C1 segment of cervical spinal cord (tissue), 14 donors: Measurements from ENCODE around the gene PDE8B.

Experiments used
- DNase-seq, 14 donors: peaks; one replicate each; lab custom pipeline; 2025; lab: John Stamatoyannopoulos, UW

PDE8B gene

DNA sequence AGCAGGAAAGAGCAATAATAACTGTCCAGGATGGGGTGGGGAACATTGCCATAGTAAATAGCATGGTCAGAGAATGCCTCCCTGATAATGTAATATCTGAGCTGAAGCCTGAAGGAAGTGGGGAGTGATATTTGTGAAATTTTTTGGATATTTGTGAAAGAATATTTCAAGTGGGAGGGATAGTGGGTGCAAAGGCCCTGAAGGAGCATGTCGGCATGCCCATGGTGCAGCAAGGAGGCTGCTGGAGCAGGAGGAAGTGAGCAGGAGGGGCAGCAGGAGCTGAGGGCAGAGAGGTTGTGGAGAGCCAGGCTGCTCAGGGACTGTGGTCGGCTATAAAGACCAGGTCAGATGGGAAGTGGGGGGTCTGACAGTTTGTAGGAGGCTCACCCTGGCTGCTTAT, 21.1 kb upstream of the PDE8B start:
- no peak for DNase-seq

DNA sequence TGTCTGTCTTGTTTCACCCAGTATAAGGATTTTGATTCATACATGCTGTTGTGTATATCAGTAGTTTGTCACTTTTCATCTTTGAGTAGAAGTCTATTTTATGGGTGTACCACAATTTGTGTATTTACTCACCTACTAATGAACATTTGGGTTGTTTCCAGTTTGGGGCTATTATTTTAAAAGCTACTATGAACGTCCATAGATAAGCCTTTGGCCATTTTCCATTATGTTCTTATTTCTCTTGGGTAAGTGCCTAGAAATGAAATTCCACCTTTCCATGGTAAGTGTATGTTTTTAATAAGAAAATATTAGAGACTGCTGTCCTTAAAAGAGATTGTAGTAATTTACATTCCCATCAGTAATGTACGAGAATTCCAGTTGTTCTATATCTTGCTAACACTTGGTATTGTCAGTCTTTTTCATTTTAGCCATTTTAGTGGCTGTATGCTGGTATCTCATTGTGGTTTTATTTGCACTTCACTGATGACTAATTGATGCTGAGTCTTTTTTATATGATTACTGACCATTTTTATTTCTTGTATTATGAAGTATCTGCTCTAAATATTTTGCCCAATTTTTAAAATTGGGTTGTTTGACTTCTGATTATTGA, 17.9 kb upstream of the PDE8B start:
- DNase-seq: no peak

DNA sequence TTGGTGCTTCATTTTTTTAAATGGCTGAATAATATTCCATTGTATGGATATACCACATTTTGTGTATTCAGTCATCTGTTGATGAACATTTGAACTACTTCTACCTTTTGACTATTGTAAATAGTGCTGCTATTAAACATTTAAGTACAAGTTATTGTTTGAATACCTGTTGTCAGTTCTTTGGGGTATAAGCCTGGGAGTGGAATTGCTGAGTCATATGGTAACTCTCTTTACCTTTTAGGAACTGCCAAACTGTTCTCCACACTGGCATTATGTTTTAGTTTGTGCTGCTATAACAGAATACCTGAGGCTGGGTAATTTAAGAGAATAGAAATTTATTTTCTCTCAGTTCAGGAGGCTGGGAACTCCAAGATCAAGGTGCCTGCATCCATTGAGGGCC, 15.7 kb upstream of the PDE8B start:
- no peak for DNase-seq

DNA sequence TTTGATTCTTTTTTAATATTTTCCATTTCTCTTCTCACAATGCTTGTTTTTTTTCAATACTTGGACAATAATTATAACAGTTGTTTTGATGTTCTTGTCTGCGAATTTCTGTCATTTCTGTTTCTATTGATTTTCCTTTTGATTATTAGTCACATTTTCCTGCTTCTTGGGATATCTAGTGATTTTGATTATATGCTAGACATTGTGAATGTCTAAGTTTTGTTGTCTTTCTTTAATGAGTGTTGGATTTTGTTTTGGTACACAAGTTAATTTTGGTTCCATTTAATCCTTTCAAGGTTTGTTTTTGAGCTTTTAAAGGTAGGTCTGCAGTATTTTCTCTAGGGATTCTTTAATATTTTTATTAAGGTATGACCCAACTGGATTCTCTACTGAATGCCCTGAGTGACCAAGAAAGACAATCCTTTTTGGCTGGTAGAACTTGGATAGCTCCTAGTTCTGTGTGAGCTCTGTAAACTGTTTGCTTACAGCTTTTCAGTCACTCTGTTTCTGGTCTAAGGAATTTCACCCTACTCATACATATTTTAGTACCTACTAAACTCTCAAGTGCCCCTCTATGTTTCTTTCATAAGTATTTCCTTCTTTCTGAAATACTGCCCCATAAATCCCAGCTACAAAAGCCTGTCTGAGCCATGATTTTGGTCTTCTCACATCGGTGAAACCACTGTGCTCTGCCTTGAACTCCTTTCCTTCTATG, 12.5 kb upstream of the PDE8B start:
- no peak for DNase-seq

DNA sequence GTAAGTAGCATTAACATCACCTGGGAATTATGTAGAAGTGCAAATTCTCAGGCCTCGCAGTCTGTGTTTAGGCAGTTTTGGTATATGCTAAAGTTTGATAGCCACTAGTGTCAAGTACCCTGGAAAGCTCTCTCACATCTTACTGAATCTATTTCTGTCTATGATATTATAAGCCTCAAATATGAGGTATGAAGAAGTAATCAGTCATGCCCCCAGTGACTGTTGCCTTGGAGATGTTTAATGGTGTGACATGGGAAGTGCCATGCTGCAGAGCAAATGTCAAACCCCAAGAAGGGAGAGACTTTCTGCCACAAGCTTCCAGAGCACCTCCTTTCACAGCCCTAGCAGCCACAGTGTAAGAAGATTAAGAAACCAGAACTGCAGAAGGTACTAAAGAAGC, 9.8 kb upstream of the PDE8B start:
- no peak for DNase-seq

DNA sequence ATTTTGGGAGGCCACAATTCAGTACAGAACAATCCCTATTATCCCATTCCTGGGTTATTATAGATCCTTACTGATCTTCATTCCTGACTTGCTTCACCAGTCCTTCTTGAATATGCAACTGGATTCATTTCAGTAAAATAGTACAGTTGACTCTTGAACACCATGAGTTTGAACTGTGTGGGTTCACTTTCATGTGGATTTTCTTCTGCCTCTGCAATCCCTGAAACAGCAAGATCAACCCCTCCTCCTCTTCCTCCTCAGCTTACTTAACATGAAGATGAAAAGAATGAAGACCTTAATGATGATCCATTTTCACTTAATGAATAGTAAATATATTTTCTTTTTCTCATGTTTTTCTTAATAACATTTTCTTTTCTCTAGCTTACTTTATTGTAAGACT, 8.3 kb upstream of the PDE8B start:
- no peak for DNase-seq

DNA sequence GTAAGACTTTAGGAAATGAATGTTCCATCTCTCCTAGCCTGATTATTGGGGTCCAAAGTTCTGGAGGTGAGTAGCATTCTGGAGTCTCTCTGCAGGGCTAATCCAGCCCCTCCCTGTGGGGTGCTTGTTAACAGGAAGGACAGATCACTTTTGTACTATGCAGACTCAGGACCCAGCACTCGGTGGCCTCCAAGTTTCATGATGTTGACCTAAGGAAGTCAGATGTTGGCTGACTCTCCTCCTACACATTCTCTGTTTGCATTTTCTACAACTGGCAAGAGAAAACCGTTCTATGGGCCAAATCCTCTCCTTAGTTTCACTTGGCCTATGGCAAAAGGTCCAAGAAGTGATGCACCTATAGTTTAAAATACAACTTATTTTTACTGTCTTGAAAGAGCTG, 5.5 kb upstream of the PDE8B start:
- no peak for DNase-seq

DNA sequence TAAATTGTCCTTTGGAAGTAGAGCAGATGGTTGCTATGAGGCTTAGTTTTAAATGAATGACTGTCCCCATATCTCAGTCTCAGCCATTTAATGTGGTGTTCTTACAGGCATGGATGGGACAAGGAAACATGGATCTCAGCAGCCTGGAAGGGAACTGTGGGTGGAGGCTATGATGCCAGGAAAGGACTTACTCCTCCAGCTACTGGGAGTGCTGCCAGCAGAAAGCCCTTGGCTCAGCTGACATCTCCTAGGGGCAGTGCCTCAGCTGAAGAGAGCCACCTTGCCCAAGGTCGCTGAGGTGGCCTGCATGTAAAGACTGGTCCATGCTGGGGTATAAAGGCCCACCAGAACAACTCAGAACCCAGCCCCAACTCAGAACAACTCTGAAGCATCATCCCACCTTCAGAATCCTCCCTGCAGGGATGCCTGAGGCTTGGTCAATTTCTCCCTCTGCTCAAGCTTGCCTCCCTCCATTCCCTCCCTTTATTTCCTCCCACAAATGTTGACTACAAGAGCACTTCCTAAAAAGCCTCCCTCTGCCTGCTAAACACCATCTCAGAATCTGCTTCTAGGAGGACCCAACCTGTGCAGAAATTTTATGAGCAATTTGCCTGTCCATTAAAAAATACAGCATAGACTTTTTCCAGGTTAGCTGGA, 1.8 kb upstream of the PDE8B start:
- DNase-seq: no peak

DNA sequence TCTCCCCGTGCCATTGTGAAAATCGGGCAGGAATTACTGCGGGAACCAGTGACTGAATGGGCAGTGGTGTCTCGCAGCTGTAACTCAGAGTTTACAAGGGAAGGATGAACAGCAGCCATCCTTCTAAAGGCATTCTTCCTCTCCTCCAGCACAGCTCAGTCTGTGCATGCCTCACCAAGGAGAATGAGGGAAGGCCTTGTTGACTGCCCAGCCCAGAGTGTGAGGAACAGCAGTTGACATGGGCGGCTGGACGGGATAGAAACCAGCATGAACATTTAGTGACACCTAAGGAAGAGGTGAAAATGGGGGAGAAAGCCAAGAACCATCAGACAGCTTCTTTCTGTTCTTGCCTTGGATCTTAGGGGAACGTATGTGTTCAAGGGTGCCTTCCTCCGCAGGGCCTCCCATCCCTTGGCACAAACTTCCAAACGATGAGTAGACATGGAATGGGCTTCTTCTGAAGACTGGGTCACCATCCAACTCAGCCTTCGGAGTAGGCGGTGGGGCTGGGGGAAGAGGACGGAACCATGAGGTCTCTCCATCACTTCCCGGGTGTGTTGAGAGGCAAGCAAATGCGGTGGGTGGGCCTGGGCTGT, 887 bp upstream of the PDE8B start:
- DNase-seq: no peak

DNA sequence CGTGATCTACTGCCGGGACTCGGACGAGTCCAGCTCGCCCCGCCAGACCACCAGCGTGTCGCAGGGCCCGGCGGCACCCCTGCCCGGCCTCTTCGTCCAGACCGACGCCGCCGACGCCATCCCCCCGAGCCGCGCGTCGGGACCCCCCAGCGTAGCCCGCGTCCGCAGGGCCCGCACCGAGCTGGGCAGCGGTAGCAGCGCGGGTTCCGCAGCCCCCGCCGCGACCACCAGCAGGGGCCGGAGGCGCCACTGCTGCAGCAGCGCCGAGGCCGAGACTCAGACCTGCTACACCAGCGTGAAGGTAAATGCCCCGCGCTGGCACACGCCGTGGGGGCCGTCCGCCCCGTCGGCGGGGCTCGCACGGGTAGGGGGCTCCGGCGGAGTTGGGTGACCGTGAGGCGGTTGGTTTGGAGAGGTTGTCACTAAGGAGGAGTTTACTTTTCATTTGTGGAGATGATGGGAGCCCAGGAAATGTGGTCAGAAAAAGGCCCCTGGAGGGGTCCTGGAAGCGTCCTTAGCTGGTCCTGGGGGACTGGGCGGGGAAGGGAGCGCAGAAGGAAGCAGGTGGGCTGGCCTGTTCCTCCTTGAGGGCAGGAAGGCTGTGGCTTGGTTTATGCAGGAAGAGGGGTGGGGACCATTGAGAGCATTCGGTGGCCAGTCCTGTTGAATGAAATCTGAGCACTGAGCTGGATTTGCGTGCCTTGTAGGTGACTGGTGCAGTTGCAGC, 647 bp downstream of the PDE8B start:
- DNase-seq: peak in 1 of 14 donors; percentile 9

DNA sequence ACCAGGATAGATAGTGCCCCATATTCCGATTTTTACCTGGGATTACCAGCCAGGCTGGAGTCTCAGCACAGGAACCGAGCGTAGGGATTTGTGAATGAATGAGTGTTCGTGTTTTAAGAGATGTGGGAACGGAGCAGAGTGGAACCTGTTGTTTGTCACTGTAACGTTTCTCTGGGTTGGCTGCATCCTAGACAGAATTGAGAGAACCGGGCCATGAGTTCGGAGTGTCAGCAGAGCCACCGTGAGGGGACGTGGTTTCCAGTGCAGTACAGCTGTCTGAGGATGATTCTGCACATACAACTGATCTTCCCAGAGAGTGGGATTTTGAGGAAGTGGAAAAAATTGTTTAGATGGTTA, 1.2 kb downstream of the PDE8B start:
- no peak for DNase-seq

DNA sequence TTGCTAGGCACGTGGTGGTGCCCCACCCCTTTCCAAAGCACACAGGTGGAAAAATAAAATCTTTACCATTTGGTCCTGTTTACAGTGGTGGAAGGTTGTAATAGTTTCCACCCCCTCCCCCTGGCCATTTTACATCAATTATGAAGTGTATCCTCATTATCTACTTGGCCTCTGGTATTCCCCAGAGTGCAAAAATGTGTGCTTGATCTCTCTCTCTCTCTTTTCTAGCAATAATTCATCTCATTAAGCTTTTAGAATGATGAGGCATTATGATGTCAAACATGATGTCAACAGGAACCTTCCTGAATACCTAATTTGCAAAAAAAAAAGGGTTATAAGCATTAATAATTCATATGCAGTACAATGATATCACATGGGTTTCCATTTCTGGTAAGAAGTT, 3.1 kb downstream of the PDE8B start:
- DNase-seq: no peak

DNA sequence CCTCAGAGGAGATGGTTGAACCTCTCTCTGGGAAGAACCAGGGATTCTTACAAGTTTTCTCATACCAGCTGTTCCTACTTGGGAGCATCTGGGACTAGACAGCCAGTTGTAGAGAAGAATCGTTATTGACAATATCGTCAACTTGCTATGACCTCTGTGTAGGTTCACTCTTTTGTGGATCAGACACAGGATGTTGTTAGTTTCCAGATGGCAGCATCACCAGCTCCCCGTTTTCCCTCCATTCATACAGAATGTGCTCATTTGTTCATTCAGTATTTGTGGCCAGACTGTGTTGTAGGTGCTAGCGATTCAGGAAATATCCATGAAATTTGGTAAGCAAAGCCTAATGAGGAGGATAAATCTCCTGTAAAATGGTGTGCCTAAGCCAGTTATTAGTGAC, 3.7 kb downstream of the PDE8B start:
- DNase-seq: no peak

DNA sequence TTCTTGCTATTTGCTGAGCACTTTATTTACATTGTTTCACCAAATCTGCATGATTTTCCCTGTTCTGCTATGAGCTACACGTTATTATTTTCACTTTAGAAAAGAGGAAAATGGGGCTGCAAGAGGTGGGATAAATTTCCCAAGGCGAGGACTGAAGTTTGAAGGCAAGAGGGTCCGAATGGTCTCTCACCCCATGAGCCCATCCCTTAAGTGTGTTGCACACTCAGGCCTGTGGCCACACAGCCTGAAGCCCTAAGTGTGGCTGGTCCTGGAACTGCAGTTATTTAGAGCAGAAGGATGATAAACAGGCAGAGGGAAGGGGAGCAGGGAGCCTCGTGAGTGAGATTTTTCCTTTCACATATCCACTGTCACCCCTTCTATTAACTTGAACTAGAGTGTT, 7.8 kb downstream of the PDE8B start:
- DNase-seq: no peak

DNA sequence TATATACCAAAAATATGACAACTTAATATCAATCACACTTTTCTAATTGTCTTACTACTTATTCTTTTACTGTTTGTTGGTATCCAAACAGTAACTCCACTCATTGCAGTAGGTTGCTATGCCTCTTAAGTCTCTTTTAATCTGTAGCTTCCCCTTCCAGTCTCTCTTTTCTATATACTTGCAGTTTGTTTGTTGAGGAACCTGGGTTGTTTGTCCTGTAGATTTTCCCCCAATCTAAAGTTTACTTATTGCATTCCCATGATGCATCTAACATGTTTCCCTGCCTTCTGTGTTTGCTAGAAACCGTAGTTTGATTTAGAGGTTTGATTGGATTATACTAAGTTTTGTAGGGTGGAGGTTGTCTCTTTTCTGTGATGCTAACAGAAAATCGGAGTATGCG, 10.6 kb downstream of the PDE8B start:
- DNase-seq: no peak

DNA sequence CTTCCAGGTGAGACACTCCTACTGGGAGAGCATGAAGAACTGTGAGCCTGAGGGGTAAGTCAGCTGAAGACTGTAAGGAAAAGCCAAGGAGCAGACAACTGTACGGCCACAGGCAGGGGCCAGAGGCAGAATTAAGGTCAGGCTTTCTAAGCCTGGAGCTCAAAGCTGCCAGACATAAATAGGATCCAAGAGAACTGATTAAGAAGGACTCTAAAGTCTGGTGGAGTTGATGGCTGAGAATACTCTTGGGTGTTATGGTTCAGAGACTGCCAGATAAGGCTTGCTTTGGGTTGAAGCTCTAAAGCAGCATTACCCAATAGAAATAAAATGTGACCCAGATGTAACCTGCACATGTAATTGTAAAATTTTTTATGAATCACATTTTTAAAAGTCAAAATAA, 12.2 kb downstream of the PDE8B start:
- DNase-seq: no peak

DNA sequence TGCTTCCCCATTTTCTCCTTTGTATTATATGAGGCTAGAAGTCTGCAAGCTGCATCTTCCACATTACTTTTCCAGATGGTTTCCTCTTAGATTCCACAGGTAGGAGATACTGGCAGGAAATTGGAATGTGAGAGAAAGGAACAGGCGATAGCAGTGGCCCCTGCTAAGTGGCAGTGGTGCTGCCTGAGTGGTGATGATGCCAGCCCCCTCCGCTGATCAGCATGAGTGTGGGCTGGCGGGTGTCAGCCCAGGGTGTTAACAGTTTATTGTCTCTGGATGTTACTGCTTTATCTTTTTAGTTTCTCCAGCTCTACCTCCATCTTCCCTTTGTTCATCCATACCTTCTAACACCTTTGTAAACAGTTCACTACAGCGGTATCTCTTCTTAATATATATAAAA, 13.2 kb downstream of the PDE8B start:
- no peak for DNase-seq

DNA sequence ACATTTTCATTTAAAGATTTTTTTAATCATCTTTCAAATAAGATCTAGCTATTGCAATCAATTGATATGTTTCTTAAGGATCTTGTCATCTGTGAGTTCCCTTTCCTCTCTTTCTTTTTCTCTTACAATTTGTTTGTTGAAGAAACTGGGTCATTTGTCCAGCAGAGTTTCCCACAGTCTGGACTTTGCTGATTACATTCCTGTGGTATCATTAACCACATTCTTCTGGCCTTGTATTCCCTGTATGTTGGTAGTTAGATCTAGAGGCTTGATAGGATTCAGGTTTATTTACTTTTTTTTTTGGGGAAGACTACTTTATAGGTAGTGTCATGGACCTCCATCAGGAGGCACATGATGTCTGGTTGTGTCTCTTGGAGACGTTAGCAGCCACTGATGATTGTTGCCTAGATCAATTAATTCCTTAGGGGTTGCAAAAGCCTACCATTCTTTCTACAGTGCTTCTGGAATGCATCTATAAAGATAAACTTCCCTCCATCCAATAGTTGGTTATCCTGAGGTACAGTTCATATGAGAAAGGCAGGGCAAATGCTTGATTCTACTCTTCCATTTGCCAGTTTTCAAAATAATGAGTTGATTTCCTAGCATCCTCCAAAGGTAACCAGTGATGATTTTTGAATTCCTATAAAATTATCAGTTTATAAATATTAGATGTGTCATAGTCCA, 14.3 kb downstream of the PDE8B start:
- DNase-seq: no peak

DNA sequence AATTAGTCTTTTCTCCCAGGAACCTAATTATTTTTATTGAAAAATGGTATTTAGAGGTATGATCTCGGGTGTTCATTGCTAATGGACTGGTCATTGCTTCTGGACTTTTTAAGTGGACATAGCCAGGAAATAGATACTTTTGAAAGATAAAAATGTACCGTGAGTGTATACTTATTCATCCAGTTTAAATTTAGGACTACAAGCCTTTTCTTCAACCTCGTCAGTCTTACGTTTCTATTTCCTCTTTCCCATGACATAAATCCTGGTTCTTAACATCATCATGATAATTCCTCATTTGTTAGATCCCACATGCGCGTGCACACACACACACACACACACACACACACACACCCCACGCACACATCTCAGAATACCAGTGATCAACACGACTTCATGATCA, 15.1 kb downstream of the PDE8B start:
- DNase-seq: no peak

DNA sequence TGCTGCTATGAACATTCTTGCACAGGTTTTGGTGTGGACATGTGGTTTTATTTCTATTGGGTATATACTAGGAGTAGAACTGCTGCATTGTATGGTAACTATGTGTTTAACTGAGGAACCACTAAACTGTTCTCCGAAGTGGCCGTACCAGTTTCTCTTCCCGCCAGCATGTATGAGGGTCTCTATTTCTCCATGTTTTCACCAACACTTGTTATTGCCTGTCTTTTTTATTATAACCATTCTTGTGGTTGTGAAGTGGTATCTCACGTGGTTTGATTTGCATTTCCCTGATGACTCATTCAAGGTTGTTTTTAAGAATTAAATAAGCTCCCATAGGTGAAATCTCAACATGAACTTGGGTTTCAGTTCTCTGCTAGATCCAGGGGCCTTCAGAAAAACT, 19.4 kb downstream of the PDE8B start:
- DNase-seq: no peak

DNA sequence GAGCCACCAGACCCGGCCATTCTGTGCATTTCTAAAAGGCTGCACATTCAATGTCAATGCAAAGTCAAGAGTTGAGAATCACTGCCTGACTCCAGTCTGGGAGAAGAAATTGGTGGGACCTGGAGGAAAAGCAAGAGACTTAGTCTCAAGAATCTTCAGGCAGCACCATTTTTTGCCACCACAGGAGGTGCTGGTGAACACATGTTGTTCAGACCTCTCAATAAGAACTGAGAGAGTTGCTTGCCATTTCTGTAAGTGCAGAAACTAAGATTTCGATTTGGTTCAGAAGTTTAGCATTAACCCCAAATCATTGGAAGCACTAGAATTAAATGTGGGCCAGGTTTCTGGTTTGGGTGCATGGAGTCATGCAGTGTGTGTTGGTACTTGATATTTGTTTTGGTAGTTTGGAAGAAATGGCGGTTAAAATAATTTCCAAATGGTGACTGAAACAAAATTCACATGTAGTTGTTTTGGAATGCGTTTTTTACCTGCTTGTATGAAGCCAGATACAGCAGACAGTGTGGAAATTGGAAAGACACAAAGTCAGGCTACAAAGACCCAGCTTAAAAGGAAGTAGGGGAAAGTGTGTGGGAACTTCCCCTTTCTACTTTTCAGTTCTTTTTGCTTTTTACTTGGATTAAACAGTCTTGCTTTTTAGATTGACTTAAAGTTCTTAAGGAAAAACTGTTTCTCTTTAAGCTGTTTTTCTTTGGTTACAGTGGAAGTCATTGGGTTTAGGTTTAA, 20.4 kb downstream of the PDE8B start:
- DNase-seq: no peak
